Measurements from ENCODE around the gene SLC13A4.

Gene SLC13A4

GRCh38 chr7:135763261-135763660 is 35.3 kb upstream of the SLC13A4 start:
- H3K4me3 ChIP-seq (ENCODE audit: low read depth, low read length): no peak overlapping the region
- DNase-seq (ENCODE audit: low read depth, low spot score): peak; percentile 49
- in situ Hi-C loops (cut with HindIII; ENCODE audit: low sequenced_read_pairs): no loop called here
- TF ChIP-seq CTCF (IDR thresholded peaks at IDR 0.05; ENCODE audit: low read depth, low read length): no peak

- in situ Hi-C loops (cut with HindIII; ENCODE audit: low sequenced_read_pairs): no loop called here
- no peak overlapping the region for H3K4me3 ChIP-seq (ENCODE audit: low read depth, low read length)
- no peak for TF ChIP-seq CTCF (IDR thresholded peaks at IDR 0.05; ENCODE audit: low read depth, low read length)
- DNase-seq (ENCODE audit: low read depth, low spot score): peak; percentile 63
These were observed 33.9 kb upstream of the SLC13A4 start for GRCh38 chr7:135761751-135762488.

GRCh38 chr7:135759532-135759931 is 31.5 kb upstream of the SLC13A4 start:
- DNase-seq (ENCODE audit: low read depth, low spot score): no peak
- in situ Hi-C loops (cut with HindIII; ENCODE audit: low sequenced_read_pairs): no loop called here
- no peak for TF ChIP-seq CTCF (IDR thresholded peaks at IDR 0.05; ENCODE audit: low read depth, low read length)
- H3K4me3 ChIP-seq (ENCODE audit: low read depth, low read length): no peak overlapping the region

GRCh38 chr7:135758531-135758932 is 30.5 kb upstream of the SLC13A4 start:
- in situ Hi-C loops (cut with HindIII; ENCODE audit: low sequenced_read_pairs): no loop called here
- TF ChIP-seq CTCF (IDR thresholded peaks at IDR 0.05; ENCODE audit: low read depth, low read length): no peak
- no peak overlapping the region for H3K4me3 ChIP-seq (ENCODE audit: low read depth, low read length)
- DNase-seq (ENCODE audit: low read depth, low spot score): peak; percentile 84

GRCh38 chr7:135757719-135758411 is 29.9 kb upstream of the SLC13A4 start:
- in situ Hi-C loops (cut with HindIII; ENCODE audit: low sequenced_read_pairs): no loop called here
- no peak for TF ChIP-seq CTCF (IDR thresholded peaks at IDR 0.05; ENCODE audit: low read depth, low read length)
- no peak overlapping the region for H3K4me3 ChIP-seq (ENCODE audit: low read depth, low read length)
- peak; percentile 80 for DNase-seq (ENCODE audit: low read depth, low spot score)

- H3K4me3 ChIP-seq (ENCODE audit: low read depth, low read length): no peak overlapping the region
- in situ Hi-C loops (cut with HindIII; ENCODE audit: low sequenced_read_pairs): no loop called here
- no peak for DNase-seq (ENCODE audit: low read depth, low spot score)
- TF ChIP-seq CTCF (IDR thresholded peaks at IDR 0.05; ENCODE audit: low read depth, low read length): no peak
These were observed 28.2 kb upstream of the SLC13A4 start for GRCh38 chr7:135756191-135756590.
